Measurements from ENCODE around the gene MEF2D.

DNA sequence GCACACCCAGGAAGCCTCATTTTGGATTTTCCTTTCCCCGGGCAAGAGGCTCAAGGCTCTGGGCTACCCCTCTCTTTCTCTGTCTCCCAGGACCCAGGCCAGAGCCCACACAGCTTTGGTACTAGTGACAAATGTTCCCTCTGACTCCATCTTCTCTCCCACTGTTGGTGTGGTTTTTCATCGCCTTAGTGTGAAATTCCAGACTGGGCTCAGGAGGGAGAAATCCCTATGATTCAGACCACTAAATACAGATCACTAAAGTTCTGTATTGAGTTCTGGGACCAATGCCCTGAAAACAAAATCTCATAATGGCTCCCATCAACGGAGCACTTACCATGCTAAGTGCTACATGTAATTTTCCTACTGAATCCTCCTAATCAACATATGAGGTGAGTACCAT, 45.7 kb upstream of the MEF2D start:
- TF ChIP-seq, protein P1, sequence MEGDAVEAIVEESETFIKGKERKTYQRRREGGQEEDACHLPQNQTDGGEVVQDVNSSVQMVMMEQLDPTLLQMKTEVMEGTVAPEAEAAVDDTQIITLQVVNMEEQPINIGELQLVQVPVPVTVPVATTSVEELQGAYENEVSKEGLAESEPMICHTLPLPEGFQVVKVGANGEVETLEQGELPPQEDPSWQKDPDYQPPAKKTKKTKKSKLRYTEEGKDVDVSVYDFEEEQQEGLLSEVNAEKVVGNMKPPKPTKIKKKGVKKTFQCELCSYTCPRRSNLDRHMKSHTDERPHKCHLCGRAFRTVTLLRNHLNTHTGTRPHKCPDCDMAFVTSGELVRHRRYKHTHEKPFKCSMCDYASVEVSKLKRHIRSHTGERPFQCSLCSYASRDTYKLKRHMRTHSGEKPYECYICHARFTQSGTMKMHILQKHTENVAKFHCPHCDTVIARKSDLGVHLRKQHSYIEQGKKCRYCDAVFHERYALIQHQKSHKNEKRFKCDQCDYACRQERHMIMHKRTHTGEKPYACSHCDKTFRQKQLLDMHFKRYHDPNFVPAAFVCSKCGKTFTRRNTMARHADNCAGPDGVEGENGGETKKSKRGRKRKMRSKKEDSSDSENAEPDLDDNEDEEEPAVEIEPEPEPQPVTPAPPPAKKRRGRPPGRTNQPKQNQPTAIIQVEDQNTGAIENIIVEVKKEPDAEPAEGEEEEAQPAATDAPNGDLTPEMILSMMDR (tag by site-specific recombination; IDR thresholded peaks at IDR 0.05), result no peak
- TF ChIP-seq ZNF561 (tag by site-specific recombination; IDR thresholded peaks at IDR 0.05; ENCODE audit: borderline replicate concordance) (no peak), ZNF24 (tag by site-specific recombination; IDR thresholded peaks at IDR 0.05) (no peak), GLI4 (tag by site-specific recombination; IDR thresholded peaks at IDR 0.05) (no peak)
- TF ChIP-seq, protein P2, sequence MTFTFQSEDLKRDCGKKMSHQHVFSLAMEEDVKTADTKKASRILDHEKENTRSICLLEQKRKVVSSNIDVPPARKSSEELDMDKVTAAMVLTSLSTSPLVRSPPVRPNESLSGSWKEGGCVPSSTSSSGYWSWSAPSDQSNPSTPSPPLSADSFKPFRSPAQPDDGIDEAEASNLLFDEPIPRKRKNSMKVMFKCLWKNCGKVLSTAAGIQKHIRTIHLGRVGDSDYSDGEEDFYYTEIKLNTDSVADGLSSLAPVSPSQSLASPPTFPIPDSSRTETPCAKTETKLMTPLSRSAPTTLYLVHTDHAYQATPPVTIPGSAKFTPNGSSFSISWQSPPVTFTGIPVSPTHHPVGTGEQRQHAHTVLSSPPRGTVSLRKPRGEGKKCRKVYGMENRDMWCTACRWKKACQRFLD (tag by site-specific recombination; IDR thresholded peaks at IDR 0.05), result no peak
